Peyer's patch (tissue), 4 donors: ENCODE data around the gene AOPEP. TPM values are rescaled to one million over a fixed set of nuclear protein-coding genes. Genes with fewer than 3 reads are reported as not detected.

Experiments used
- DNase-seq, 3 donors: peaks; one replicate each; pipeline ENCODE4 v3.0.0-alpha.2; 2017 to 2019
- H3K27ac ChIP-seq, 4 donors: fragments of 200-600 bp; sonication (generic); one replicate each; pipeline ENCODE4 v1.5.1; 2016 to 2019
- H3K27me3 ChIP-seq, 2 donors: fragments of 200-600 bp; sonication (generic); one replicate each; pipeline ENCODE4 v1.5.1; 2019
- H3K36me3 ChIP-seq, 3 donors: fragments of 200-600 bp; sonication (generic); one replicate each; pipeline ENCODE4 v1.5.1; 2016 to 2019
- H3K4me1 ChIP-seq, 4 donors: fragments of 200-600 bp; sonication (generic); one replicate each; pipeline ENCODE4 v1.5.1; 2016 to 2019
- H3K4me3 ChIP-seq, 4 donors: fragments of 200-600 bp; sonication (generic); 1 replicate in 3 of 4; 2 replicates in 1 of 4; pipeline ENCODE4 v1.5.1; 2016 to 2019; ENCODE audit warnings: mild to moderate bottlenecking in 1 of 4
- H3K9me3 ChIP-seq, 4 donors: fragments of 200-600 bp; sonication (generic); one replicate each; pipeline ENCODE4 v1.5.1; 2016 to 2019; ENCODE audit warnings: mild to moderate bottlenecking in 1 of 4
- CTCF ChIP-seq, 6 experiments: fragments of 450-650 bp in 4 of 6; fragments of 200-600 bp in 2 of 6; sonication (generic) in 1 of 6; IDR thresholded peaks; one replicate each; pipeline ENCODE4 v1.5.1; 2017 to 2019; ENCODE audit warnings: antibody characterized with exemption in 6 of 6, mild to moderate bottlenecking in 3 of 6, moderate library complexity in 1 of 6
- POLR2A ChIP-seq, 2 donors: fragments of 450-650 bp; IDR thresholded peaks; one replicate each; pipeline ENCODE4 v1.5.1; 2017; ENCODE audit warnings: antibody characterized with exemption in 2 of 2, mild to moderate bottlenecking in 2 of 2, moderate library complexity in 2 of 2
- total RNA-seq, 4 donors: library from RNA; depleted of rRNA; stranded (reverse); fragments of >200 nt; gene quantifications; one replicate each; pipeline ENCODE4 v1.1.0, GENCODE V29; 2016

AOPEP gene
- total RNA-seq, 4 donors from 2014 or later: 83.5 to 272 (median 117) TPM

- Histone ChIP-seq H3K4me1 (peaks cover 0 to 12% (median 2%) of the 10 kb centered on the region in 4 donors), H3K4me3 (peak overlapping the region in 1 of 4 donors; percentile 23), H3K36me3 (peaks cover 0 to 5% (median 0%) of the 10 kb centered on the region in 3 donors), H3K27me3 (no peaks in the 10 kb centered on the region), H3K27ac (peak overlapping the region; percentile 33 to 81 (median 47)), H3K9me3 (no peaks in the 10 kb centered on the region)
- TF ChIP-seq POLR2A (IDR thresholded peaks at IDR 0.05) (no peak), CTCF (IDR thresholded peaks at IDR 0.05) (no peak)
- DNase-seq: no peak
These were observed 329.5 kb downstream of the AOPEP start for GRCh38 chr9:95055851-95056551.

- DNase-seq: no peak
- Histone ChIP-seq H3K36me3 (peaks cover 0 to 16% (median 0%) of the 10 kb centered on the region in 3 donors), H3K4me1 (peaks cover 0 to 13% (median 2%) of the 10 kb centered on the region in 4 donors), H3K27ac (peak overlapping the region in 3 of 4 donors; percentile 5 to 81 (median 36)), H3K27me3 (no peaks in the 10 kb centered on the region), H3K9me3 (no peaks in the 10 kb centered on the region), H3K4me3 (peak overlapping the region in 1 of 4 donors; percentile 23)
- TF ChIP-seq CTCF (IDR thresholded peaks at IDR 0.05): no peak
- TF ChIP-seq POLR2A (IDR thresholded peaks at IDR 0.05): no peak
These were observed 330.6 kb downstream of the AOPEP start for GRCh38 chr9:95057101-95057500.

GRCh38 chr9:95058121-95058785, 331.8 kb downstream of the AOPEP start:
- TF ChIP-seq POLR2A (IDR thresholded peaks at IDR 0.05) (no peak), CTCF (IDR thresholded peaks at IDR 0.05) (no peak)
- Histone ChIP-seq H3K36me3 (peaks cover 0 to 25% (median 0%) of the 10 kb centered on the region in 3 donors), H3K27ac (peak overlapping the region in 2 of 4 donors; percentile 2 to 81), H3K4me1 (peaks cover 0 to 25% (median 2%) of the 10 kb centered on the region in 4 donors), H3K4me3 (peak overlapping the region in 1 of 4 donors; percentile 23), H3K27me3 (no peaks in the 10 kb centered on the region), H3K9me3 (no peaks in the 10 kb centered on the region)
- DNase-seq: no peak

GRCh38 chr9:95058795-95059386, 332.4 kb downstream of the AOPEP start:
- DNase-seq: no peak
- Histone ChIP-seq H3K4me3 (peak overlapping the region in 1 of 4 donors; percentile 23), H3K9me3 (no peaks in the 10 kb centered on the region), H3K27ac (peak overlapping the region in 2 of 4 donors; percentile 2 to 81), H3K36me3 (peaks cover 0 to 31% (median 0%) of the 10 kb centered on the region in 3 donors), H3K27me3 (no peaks in the 10 kb centered on the region), H3K4me1 (peaks cover 0 to 31% (median 2%) of the 10 kb centered on the region in 4 donors)
- TF ChIP-seq POLR2A (IDR thresholded peaks at IDR 0.05): no peak
- TF ChIP-seq CTCF (IDR thresholded peaks at IDR 0.05): no peak

GRCh38 chr9:95060234-95060633, 333.7 kb downstream of the AOPEP start:
- TF ChIP-seq POLR2A (IDR thresholded peaks at IDR 0.05) (no peak), CTCF (IDR thresholded peaks at IDR 0.05) (no peak)
- no peak overlapping the region for H3K4me3 ChIP-seq

More at GRCh38 chr9:95060234-95060633, 333.7 kb downstream of the AOPEP start:
- H3K27me3 ChIP-seq: no peaks in the 10 kb centered on the region
- peaks cover 0 to 45% (median 2%) of the 10 kb centered on the region in 4 donors for H3K4me1 ChIP-seq
- H3K9me3 ChIP-seq: no peaks in the 10 kb centered on the region
- H3K36me3 ChIP-seq: peaks cover 0 to 35% (median 0%) of the 10 kb centered on the region in 3 donors
- H3K27ac ChIP-seq: peak overlapping the region in 2 of 4 donors; percentile 16 to 81
- no peak for DNase-seq
